ENCODE results near the gene RORC.
"Not testable (repeated sequence)": the region's sequence is repeated elsewhere in the genome, so short reads cannot be mapped to it uniquely, and the experiment has no call there.

GRCh38 chr1:151782026-151782425 is 49.6 kb downstream of the RORC start:
- TF ChIP-seq, protein P1, sequence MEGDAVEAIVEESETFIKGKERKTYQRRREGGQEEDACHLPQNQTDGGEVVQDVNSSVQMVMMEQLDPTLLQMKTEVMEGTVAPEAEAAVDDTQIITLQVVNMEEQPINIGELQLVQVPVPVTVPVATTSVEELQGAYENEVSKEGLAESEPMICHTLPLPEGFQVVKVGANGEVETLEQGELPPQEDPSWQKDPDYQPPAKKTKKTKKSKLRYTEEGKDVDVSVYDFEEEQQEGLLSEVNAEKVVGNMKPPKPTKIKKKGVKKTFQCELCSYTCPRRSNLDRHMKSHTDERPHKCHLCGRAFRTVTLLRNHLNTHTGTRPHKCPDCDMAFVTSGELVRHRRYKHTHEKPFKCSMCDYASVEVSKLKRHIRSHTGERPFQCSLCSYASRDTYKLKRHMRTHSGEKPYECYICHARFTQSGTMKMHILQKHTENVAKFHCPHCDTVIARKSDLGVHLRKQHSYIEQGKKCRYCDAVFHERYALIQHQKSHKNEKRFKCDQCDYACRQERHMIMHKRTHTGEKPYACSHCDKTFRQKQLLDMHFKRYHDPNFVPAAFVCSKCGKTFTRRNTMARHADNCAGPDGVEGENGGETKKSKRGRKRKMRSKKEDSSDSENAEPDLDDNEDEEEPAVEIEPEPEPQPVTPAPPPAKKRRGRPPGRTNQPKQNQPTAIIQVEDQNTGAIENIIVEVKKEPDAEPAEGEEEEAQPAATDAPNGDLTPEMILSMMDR (IDR thresholded peaks at IDR 0.05): not testable (repeated sequence)
- TF ChIP-seq, protein P2, sequence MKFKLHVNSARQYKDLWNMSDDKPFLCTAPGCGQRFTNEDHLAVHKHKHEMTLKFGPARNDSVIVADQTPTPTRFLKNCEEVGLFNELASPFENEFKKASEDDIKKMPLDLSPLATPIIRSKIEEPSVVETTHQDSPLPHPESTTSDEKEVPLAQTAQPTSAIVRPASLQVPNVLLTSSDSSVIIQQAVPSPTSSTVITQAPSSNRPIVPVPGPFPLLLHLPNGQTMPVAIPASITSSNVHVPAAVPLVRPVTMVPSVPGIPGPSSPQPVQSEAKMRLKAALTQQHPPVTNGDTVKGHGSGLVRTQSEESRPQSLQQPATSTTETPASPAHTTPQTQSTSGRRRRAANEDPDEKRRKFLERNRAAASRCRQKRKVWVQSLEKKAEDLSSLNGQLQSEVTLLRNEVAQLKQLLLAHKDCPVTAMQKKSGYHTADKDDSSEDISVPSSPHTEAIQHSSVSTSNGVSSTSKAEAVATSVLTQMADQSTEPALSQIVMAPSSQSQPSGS (CRISPR knock-in tag; IDR thresholded peaks at IDR 0.05; ENCODE audit: borderline replicate concordance, low read depth): not testable (repeated sequence)
- not testable (repeated sequence) for TF ChIP-seq ZNF232, HMGXB4 (CRISPR knock-in tag; IDR thresholded peaks at IDR 0.05)

Data from WTC11 (cell line).